Measurements from ENCODE around the gene IPMK.

The IPMK gene

DNA sequence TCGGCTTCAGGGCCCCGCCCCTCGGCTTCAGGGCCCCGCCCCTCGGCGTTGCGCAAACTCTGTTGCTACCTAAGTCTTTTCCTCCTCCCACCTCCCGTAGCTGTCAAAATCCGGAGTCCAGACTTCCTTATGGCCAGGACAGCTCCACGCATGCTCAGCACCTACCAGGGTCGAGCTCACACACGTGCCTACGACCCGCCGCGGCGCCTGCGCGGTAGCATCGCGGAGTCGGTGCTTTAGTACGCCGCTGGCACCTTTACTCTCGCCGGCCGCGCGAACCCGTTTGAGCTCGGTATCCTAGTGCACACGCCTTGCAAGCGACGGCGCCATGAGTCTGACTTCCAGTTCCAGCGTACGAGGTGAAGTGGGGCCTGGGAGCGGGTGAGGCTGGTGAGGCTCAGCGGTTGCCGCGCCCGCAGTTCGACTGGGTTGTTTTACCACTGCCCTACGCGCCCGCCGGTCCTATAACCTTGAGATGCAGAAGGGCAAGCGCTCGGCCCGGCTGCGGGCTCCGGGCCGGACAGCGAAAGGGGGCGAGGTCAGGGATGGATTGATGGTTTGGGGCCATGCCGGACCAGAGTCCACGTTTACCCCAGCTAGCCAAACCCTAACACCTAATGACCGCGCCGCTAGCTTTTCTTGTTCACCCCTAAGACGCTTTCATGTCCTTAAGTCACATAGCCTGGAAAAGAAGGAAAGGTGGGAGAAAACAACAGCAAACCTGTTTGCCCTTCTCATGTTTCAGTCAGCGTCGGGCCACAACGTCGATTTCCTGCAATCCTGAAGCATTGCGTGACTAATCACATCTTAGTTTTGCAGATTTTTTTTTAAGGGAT, 1.5 kb upstream of the IPMK start, which contains the start of gene CISD1:
Gene CISD1 (plus strand): TSS at position 217 of the 836 bp plus-strand sequence. CDS start 112 bp downstream, at position 329.
- H3K4me1 ChIP-seq (ENCODE audit: control insufficient read depth in 1 of 2, insufficient read depth in 2 of 2, low read length in 2 of 2), result peaks cover 21 to 23% of the 10 kb centered on the region in 2 donors
- no peaks in the 10 kb centered on the region for H3K9me3 ChIP-seq (ENCODE audit: control insufficient read depth in 1 of 2, low read length in 2 of 2)
- peak within 1 kb of the TSS; percentile 72 to 74 for H3K9ac ChIP-seq (ENCODE audit: low read depth in 1 of 2, low read length in 2 of 2)
- H3K36me3 ChIP-seq (ENCODE audit: control insufficient read depth in 1 of 2, insufficient read depth in 2 of 2, low read length in 2 of 2), result no peaks in the 10 kb centered on the region
- no peaks in the 10 kb centered on the region for H3K27me3 ChIP-seq (ENCODE audit: control insufficient read depth in 1 of 2, insufficient read depth in 2 of 2, low read length in 2 of 2)
- peak within 1 kb of the TSS; percentile 79 to 96 for H3K4me3 ChIP-seq (ENCODE audit: low read depth in 1 of 2, low read length in 2 of 2)
- H3K27ac ChIP-seq (ENCODE audit: low read depth, low read length), result peak within 1 kb of the TSS; percentile 90

DNA sequence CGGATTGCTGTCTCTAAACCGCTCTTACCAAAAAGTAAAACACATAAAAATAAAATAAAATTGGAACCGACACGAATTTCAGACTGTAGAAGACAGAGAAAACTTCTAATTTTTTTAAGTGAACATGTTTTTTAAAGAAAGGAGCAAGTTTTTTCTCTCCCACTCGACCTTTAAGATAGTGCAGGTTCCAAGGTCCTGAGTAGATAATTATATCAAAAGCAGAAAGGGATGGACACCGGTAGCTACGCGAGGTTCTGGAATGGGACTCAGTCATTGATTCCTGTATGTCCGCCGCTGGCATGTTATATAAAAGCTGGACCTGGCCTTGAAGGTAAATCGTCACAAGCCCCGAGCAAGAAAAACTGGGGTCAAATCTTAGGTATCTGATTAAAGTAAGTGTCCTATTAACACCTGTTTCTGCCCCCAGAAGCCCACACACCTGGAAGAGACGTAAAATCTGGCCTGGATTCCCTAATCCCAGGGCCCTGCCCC, 806 bp upstream of the IPMK start:
- Histone ChIP-seq H3K4me3 (ENCODE audit: low read depth in 1 of 2, low read length in 2 of 2) (peak overlapping the region; percentile 79 to 96), H3K9me3 (ENCODE audit: control insufficient read depth in 1 of 2, low read length in 2 of 2) (no peaks in the 10 kb centered on the region), H3K4me1 (ENCODE audit: control insufficient read depth in 1 of 2, insufficient read depth in 2 of 2, low read length in 2 of 2) (peaks cover 21 to 23% of the 10 kb centered on the region in 2 donors), H3K27ac (ENCODE audit: low read depth, low read length) (peak overlapping the region; percentile 90), H3K36me3 (ENCODE audit: control insufficient read depth in 1 of 2, insufficient read depth in 2 of 2, low read length in 2 of 2) (no peaks in the 10 kb centered on the region), H3K27me3 (ENCODE audit: control insufficient read depth in 1 of 2, insufficient read depth in 2 of 2, low read length in 2 of 2) (no peaks in the 10 kb centered on the region), H3K9ac (ENCODE audit: low read depth in 1 of 2, low read length in 2 of 2) (peak overlapping the region; percentile 62 to 72)

DNA sequence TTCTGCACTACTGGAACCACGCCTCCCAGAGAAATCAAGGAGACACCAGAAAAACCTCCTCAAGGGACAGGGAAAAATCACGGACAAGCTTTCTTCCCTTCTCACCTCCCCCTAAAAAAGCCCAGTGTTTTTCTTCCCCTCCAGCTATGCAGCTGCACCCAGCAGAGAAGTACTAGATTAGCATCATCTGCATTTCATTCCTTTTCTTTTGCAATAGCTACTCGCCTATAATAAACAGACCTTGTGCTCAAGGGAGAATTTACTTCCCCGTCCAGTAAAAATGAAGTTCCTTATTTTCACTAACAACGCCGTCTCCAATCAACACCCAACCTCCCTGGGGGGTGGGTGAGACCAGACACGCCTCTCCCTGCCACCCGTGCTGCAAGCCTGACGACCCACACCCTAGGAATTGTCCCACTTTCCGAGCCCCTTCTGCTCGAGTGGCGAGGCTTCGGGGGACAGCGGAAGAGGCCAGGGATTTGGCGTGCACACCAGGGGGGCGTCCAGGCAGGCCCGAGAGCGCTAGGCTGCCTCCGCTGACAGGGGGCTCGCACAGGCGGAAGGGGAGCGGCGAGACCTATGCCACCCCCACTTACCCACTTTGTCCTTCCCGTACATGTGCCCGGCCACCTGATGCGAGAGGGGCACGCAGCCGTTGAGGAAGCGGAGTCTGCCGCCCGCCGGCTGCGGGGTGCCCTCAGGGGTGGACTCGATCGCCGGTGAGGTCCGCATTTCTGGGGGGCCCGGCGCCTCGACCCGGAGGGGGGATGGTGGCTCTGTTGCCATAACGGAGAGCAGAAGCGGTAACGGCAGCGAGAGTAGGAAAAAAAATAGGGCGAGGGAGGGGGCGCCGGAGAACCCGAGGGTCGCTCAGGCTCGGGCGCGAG, 625 bp downstream of the IPMK start:
- no peaks in the 10 kb centered on the region for H3K27me3 ChIP-seq (ENCODE audit: control insufficient read depth in 1 of 2, insufficient read depth in 2 of 2, low read length in 2 of 2)
- no peaks in the 10 kb centered on the region for H3K36me3 ChIP-seq (ENCODE audit: control insufficient read depth in 1 of 2, insufficient read depth in 2 of 2, low read length in 2 of 2)
- H3K9ac ChIP-seq (ENCODE audit: low read depth in 1 of 2, low read length in 2 of 2), result peak overlapping the region; percentile 77 to 96
- peak overlapping the region; percentile 86 to 96 for H3K4me3 ChIP-seq (ENCODE audit: low read depth in 1 of 2, low read length in 2 of 2)
- peaks cover 21 to 23% of the 10 kb centered on the region in 2 donors for H3K4me1 ChIP-seq (ENCODE audit: control insufficient read depth in 1 of 2, insufficient read depth in 2 of 2, low read length in 2 of 2)
- H3K27ac ChIP-seq (ENCODE audit: low read depth, low read length), result peak overlapping the region; percentile 90
- H3K9me3 ChIP-seq (ENCODE audit: control insufficient read depth in 1 of 2, low read length in 2 of 2), result no peaks in the 10 kb centered on the region

DNA sequence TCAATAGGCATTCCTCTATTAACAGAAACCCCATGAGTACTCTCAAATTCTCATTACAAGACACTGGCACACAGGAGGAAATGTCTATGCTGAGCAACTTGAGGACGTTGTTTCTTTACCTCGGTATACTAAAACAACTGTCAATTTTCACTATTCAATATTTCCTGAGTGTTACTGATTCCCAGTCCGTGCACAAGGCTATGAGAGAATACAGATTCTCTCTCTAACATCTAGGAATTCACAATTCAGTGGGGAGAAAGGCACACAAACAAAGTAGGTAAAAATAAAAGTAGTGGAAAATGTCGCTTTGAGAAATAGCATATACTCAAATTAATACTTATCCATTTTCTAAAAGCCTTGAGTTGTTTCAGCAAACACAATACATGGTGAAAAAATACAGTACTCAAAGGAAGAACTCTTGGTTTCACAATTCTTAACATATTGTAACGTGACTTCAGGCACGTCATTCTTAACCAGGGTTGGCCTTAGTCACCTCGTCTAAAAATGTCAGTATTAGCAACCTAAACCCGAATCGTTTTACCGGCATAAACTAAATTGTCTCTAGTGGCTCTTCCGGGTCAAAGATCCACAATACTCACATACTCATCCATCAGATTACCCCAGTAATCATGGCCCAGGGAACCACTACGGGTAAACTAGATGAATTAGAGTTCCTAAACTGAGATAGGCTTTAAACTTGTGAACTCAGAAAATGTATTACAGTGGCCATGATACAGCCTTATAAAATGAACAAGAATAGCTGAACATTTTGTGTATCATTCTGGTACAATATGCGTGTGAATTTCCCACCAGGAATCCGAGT, 1.5 kb downstream of the IPMK start:
- Histone ChIP-seq H3K4me1 (ENCODE audit: control insufficient read depth in 1 of 2, insufficient read depth in 2 of 2, low read length in 2 of 2) (peaks cover 21 to 23% of the 10 kb centered on the region in 2 donors), H3K36me3 (ENCODE audit: control insufficient read depth in 1 of 2, insufficient read depth in 2 of 2, low read length in 2 of 2) (no peaks in the 10 kb centered on the region), H3K9me3 (ENCODE audit: control insufficient read depth in 1 of 2, low read length in 2 of 2) (no peaks in the 10 kb centered on the region), H3K4me3 (ENCODE audit: low read depth in 1 of 2, low read length in 2 of 2) (peak overlapping the region; percentile 86 to 96), H3K9ac (ENCODE audit: low read depth in 1 of 2, low read length in 2 of 2) (peak overlapping the region; percentile 77 to 96), H3K27me3 (ENCODE audit: control insufficient read depth in 1 of 2, insufficient read depth in 2 of 2, low read length in 2 of 2) (no peaks in the 10 kb centered on the region), H3K27ac (ENCODE audit: low read depth, low read length) (peak overlapping the region; percentile 90)

DNA sequence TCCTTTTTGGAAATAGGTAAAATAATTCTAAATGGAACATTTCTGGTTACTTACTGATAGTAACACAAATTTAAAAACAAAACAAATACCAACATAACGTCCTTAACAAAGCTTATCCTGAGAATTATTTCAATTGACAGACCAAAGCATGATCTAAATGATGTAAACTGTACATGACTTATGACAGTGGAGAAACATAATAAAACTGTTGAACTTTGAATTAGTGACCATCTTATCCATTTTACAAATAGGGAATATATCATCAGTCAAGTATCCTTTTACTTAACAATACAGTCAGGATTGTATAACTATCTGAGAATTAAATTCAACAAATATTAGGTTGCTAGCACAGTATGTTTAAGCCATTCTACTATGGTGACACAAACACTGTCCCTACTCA, 2.4 kb downstream of the IPMK start:
- Histone ChIP-seq H3K4me1 (ENCODE audit: control insufficient read depth in 1 of 2, insufficient read depth in 2 of 2, low read length in 2 of 2) (peaks cover 18 to 19% of the 10 kb centered on the region in 2 donors), H3K9me3 (ENCODE audit: control insufficient read depth in 1 of 2, low read length in 2 of 2) (no peaks in the 10 kb centered on the region), H3K4me3 (ENCODE audit: low read depth in 1 of 2, low read length in 2 of 2) (peak overlapping the region; percentile 86 to 96), H3K36me3 (ENCODE audit: control insufficient read depth in 1 of 2, insufficient read depth in 2 of 2, low read length in 2 of 2) (no peaks in the 10 kb centered on the region), H3K9ac (ENCODE audit: low read depth in 1 of 2, low read length in 2 of 2) (peak overlapping the region in 1 of 2 donors; percentile 77), H3K27ac (ENCODE audit: low read depth, low read length) (no peak overlapping the region), H3K27me3 (ENCODE audit: control insufficient read depth in 1 of 2, insufficient read depth in 2 of 2, low read length in 2 of 2) (no peaks in the 10 kb centered on the region)

DNA sequence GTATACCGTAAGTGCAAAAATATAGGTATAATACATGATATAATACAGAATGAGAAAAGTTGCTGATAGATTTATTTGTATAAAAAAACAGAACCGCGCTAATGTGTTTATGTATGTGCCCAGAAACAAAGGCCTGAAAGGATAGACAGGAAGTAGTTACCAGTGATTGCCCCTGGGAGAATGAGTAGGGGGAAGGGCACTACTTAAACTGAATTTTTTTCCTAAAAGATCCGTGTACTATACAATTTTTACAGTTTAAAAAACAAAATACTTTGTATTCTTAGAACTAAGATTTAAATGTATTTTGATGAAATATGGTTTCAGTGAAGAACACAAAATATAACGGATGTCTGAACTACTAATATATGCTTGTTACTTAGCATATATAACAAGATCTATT, 2.9 kb downstream of the IPMK start:
- H3K9me3 ChIP-seq (ENCODE audit: control insufficient read depth in 1 of 2, low read length in 2 of 2), result no peaks in the 10 kb centered on the region
- H3K36me3 ChIP-seq (ENCODE audit: control insufficient read depth in 1 of 2, insufficient read depth in 2 of 2, low read length in 2 of 2), result no peaks in the 10 kb centered on the region
- H3K27ac ChIP-seq (ENCODE audit: low read depth, low read length), result no peak overlapping the region
- no peak overlapping the region for H3K9ac ChIP-seq (ENCODE audit: low read depth in 1 of 2, low read length in 2 of 2)
- no peak overlapping the region for H3K4me3 ChIP-seq (ENCODE audit: low read depth in 1 of 2, low read length in 2 of 2)
- no peaks in the 10 kb centered on the region for H3K27me3 ChIP-seq (ENCODE audit: control insufficient read depth in 1 of 2, insufficient read depth in 2 of 2, low read length in 2 of 2)
- peaks cover 17 to 19% of the 10 kb centered on the region in 2 donors for H3K4me1 ChIP-seq (ENCODE audit: control insufficient read depth in 1 of 2, insufficient read depth in 2 of 2, low read length in 2 of 2)

DNA sequence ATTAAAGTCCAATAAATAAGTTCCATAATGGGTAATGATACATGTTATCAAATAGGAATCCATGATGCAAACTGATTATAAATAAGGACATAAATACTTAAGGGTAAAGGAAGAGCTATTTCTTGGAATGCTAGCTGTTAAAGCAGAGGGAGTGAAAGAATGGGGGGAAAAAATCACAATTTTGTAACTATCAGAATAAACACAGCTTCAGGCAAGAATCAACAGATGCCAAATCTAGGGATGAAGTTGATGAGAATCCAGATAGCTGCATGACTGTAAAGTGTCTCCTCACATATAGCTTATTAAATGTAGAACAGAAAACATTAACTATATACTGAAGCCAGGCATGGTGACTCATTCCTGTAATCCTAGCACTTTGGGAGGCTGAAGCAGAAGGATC, 4.9 kb downstream of the IPMK start:
- H3K4me3 ChIP-seq (ENCODE audit: low read depth in 1 of 2, low read length in 2 of 2), result no peak overlapping the region
- no peak overlapping the region for H3K27ac ChIP-seq (ENCODE audit: low read depth, low read length)
- H3K27me3 ChIP-seq (ENCODE audit: control insufficient read depth in 1 of 2, insufficient read depth in 2 of 2, low read length in 2 of 2), result no peaks in the 10 kb centered on the region
- no peaks in the 10 kb centered on the region for H3K36me3 ChIP-seq (ENCODE audit: control insufficient read depth in 1 of 2, insufficient read depth in 2 of 2, low read length in 2 of 2)
- H3K9ac ChIP-seq (ENCODE audit: low read depth in 1 of 2, low read length in 2 of 2), result no peak overlapping the region
- peaks cover 17 to 19% of the 10 kb centered on the region in 2 donors for H3K4me1 ChIP-seq (ENCODE audit: control insufficient read depth in 1 of 2, insufficient read depth in 2 of 2, low read length in 2 of 2)
- no peaks in the 10 kb centered on the region for H3K9me3 ChIP-seq (ENCODE audit: control insufficient read depth in 1 of 2, low read length in 2 of 2)

DNA sequence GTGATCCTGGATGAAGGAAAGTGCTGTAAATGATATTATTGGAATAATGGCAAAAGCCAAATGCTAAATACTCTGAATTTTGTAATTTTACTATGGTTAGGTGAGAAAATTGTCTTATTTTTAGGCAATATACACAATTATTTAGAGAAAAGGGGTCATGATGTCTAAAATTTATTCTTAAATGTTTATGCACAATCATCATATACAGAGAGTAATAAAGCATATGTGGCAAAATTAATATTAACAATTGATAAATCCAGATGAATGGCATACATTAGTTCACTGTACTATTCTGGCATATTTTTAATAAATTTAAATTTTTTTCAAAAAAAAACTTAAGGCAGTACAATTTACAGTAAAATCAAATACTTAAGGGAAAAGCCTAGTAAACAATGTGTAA, 7.4 kb downstream of the IPMK start:
- Histone ChIP-seq H3K27me3 (ENCODE audit: control insufficient read depth in 1 of 2, insufficient read depth in 2 of 2, low read length in 2 of 2) (no peaks in the 10 kb centered on the region), H3K4me1 (ENCODE audit: control insufficient read depth in 1 of 2, insufficient read depth in 2 of 2, low read length in 2 of 2) (peaks cover 8 to 10% of the 10 kb centered on the region in 2 donors), H3K9ac (ENCODE audit: low read depth in 1 of 2, low read length in 2 of 2) (no peak overlapping the region), H3K4me3 (ENCODE audit: low read depth in 1 of 2, low read length in 2 of 2) (no peak overlapping the region), H3K27ac (ENCODE audit: low read depth, low read length) (no peak overlapping the region), H3K36me3 (ENCODE audit: control insufficient read depth in 1 of 2, insufficient read depth in 2 of 2, low read length in 2 of 2) (no peaks in the 10 kb centered on the region), H3K9me3 (ENCODE audit: control insufficient read depth in 1 of 2, low read length in 2 of 2) (no peaks in the 10 kb centered on the region)

DNA sequence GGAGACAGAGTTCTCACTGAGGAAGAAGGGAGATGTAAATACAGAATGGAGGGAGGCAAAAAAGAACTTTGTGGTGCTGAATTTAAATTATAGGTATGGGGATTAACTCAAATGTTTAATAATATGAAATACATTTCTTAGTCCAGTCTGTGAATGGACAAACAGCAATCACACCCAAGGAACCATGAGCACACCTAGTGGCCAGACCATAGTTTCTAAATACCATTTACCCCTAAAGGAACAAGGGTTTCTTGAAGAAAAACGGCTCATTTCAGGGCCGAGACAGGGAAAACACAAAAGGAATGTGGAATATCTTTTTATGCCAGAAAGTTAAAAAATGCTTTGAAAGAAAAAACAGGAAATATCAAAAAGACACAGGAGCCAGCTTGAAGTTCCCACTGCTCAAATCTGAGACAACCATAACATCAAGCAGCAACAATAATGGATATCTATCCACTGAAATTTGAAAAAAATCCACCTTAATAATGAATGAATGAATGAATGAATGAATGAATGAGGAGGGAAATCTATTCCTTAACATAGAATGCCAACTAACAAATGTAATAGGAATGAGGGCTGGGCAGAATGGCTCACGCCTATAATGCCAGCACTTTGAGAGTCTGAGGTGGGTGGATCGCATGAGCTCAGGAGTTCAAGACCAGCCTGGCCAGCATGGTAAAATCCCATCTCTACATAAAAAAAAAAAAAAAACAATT, 8.6 kb downstream of the IPMK start:
- Histone ChIP-seq H3K36me3 (ENCODE audit: control insufficient read depth in 1 of 2, insufficient read depth in 2 of 2, low read length in 2 of 2) (peaks cover 0 to 3% of the 10 kb centered on the region in 2 donors), H3K9me3 (ENCODE audit: control insufficient read depth in 1 of 2, low read length in 2 of 2) (no peaks in the 10 kb centered on the region)

More for the DNA sequence above, 8.6 kb downstream of the IPMK start:
- no peak overlapping the region for H3K27ac ChIP-seq (ENCODE audit: low read depth, low read length)
- no peaks in the 10 kb centered on the region for H3K4me1 ChIP-seq (ENCODE audit: control insufficient read depth in 1 of 2, insufficient read depth in 2 of 2, low read length in 2 of 2)
- H3K9ac ChIP-seq (ENCODE audit: low read depth in 1 of 2, low read length in 2 of 2), result no peak overlapping the region
- no peak overlapping the region for H3K4me3 ChIP-seq (ENCODE audit: low read depth in 1 of 2, low read length in 2 of 2)
- no peaks in the 10 kb centered on the region for H3K27me3 ChIP-seq (ENCODE audit: control insufficient read depth in 1 of 2, insufficient read depth in 2 of 2, low read length in 2 of 2)
